Measurements from ENCODE around the gene CNTNAP4. TPM values are rescaled to one million over a fixed set of nuclear protein-coding genes. Genes with fewer than 3 reads are reported as not detected.

The CNTNAP4 gene
- total and polyA plus RNA-seq, 2 of the 8 experiments (the other 6 are each of a cell fraction or from before 2014, with no cell fraction given) = not detected

- Histone ChIP-seq H3K4me1 (replicated peaks in 1 of 4; ENCODE audit: control insufficient read depth in 3 of 4, insufficient read depth in 4 of 4, low read length in 3 of 4) (no peaks in the 10 kb centered on the region), H2BK15ac (ENCODE audit: low read length) (no peak overlapping the region), H3K56ac (replicated peaks; ENCODE audit: insufficient read length, low read depth, low read length) (no peak overlapping the region), H2BK12ac (ENCODE audit: low read depth, low read length) (no peak overlapping the region), H3K9me3 (ENCODE audit: insufficient read depth in 2 of 2, low read depth in 1 of 2, low read length in 1 of 2) (no peaks in the 10 kb centered on the region), H2AFZ (ENCODE audit: low read length) (no peak overlapping the region), H4K20me1 (replicated peaks in 1 of 2; ENCODE audit: control insufficient read depth in 1 of 2, insufficient read depth in 2 of 2, low read length in 2 of 2) (no peaks in the 10 kb centered on the region), H3K79me2 (ENCODE audit: control insufficient read depth in 1 of 2, insufficient read depth in 2 of 2, low read length in 2 of 2) (no peaks in the 10 kb centered on the region), H4K8ac (ENCODE audit: extremely low read depth, insufficient read depth, low read length) (no peak overlapping the region), H2BK120ac (replicated peaks; ENCODE audit: low read depth, low read length) (no peak overlapping the region), H3K79me1 (ENCODE audit: low read depth, low read length) (no peaks in the 10 kb centered on the region), H3K23me2 (ENCODE audit: low read depth, low read length) (no peaks in the 10 kb centered on the region), H3K23ac (ENCODE audit: insufficient read length) (no peak overlapping the region), H4K5ac (ENCODE audit: insufficient read length, low read depth, low read length) (no peak overlapping the region), H3K4me2 (ENCODE audit: insufficient read depth in 1 of 2, low read depth in 2 of 2, low read length in 2 of 2) (no peak overlapping the region), H3K18ac (ENCODE audit: extremely low read depth, low read length) (no peak overlapping the region), H2AK5ac (ENCODE audit: low read depth, low read length) (no peak overlapping the region), H2BK5ac (ENCODE audit: low read depth, low read length) (no peak overlapping the region), H3K27me3 (replicated peaks in 1 of 4; ENCODE audit: control insufficient read depth in 3 of 4, extremely low read depth in 1 of 4, insufficient read depth in 3 of 4, low read length in 3 of 4) (no peaks in the 10 kb centered on the region), H3K14ac (ENCODE audit: insufficient read length) (no peak overlapping the region), H3K27ac (ENCODE audit: low read depth, low read length) (no peak overlapping the region), H2BK20ac (ENCODE audit: low read length) (no peak overlapping the region), H3K36me3 (ENCODE audit: control insufficient read depth in 2 of 4, insufficient read depth in 4 of 4, low read length in 3 of 4) (no peaks in the 10 kb centered on the region), H3K4ac (replicated peaks; ENCODE audit: insufficient read length, low read depth, low read length) (no peak overlapping the region), H3K9ac (replicated peaks in 1 of 4; ENCODE audit: extremely low read depth in 1 of 4, low read depth in 3 of 4, low read length in 3 of 4) (no peak overlapping the region), H3K4me3 (ENCODE audit: extremely low read depth in 1 of 4, insufficient read depth in 2 of 4, low read depth in 3 of 4, low read length in 4 of 4) (no peak overlapping the region), H4K91ac (replicated peaks; ENCODE audit: insufficient read length, low read length) (no peak overlapping the region)
- DNase-seq (ENCODE audit: low read depth in 1 of 2, low spot score in 2 of 2) (no peak), FAIRE-seq (no peak)
- ChIA-PET POLR2A (ENCODE audit: partially characterized antibody) (no interaction called here), CTCF (ENCODE audit: partially characterized antibody) (interaction anchor here (0.6 kb wide), 1 partner anchor 77 kb away, joined by 3 read pairs; no protein-coding TSS in a partner anchor)
- 88% methylated on average over 3 of the region's 3 CpGs; no CpG with 5 or more reads in 1 of the 2 experiments for WGBS, 2 experiments (ENCODE audit: extremely low coverage in 1 of 2, insufficient coverage in 1 of 2, insufficient read length in 1 of 2, insufficient replicate concordance in 2 of 2, low coverage in 1 of 2, low lambda C conversion rate in 2 of 2, missing lambda C conversion rate in 1 of 2)
- no peak for TF ChIP-seq EGR1 (IDR thresholded peaks at IDR 0.05; ENCODE audit: borderline replicate concordance, low read depth, low read length)
- no peak for TF ChIP-seq SIN3A (conservative IDR thresholded peaks at IDR 0.05 in 1 of 2, IDR thresholded peaks at IDR 0.05 in 1 of 2; ENCODE audit: low read depth in 1 of 2, low read length in 2 of 2)
- no peak for TF ChIP-seq RNF2 (IDR thresholded peaks at IDR 0.05; ENCODE audit: borderline replicate concordance, low read depth, low read length, missing control alignments, poor library complexity, severe bottlenecking)
- no peak for TF ChIP-seq SIX5 (IDR thresholded peaks at IDR 0.05; ENCODE audit: low read depth, low read length)
- no peak for TF ChIP-seq SAP30 (IDR thresholded peaks at IDR 0.05; ENCODE audit: insufficient read depth, insufficient replicate concordance, low read length)
- TF ChIP-seq ASH2L (IDR thresholded peaks at IDR 0.05; ENCODE audit: low read length) = no peak
- no peak for TF ChIP-seq HDAC6 (IDR thresholded peaks at IDR 0.05; ENCODE audit: low read depth, low read length)
- TF ChIP-seq E2F6 (IDR thresholded peaks at IDR 0.05) = no peak
- TF ChIP-seq RBBP5 (IDR thresholded peaks at IDR 0.05; ENCODE audit: borderline replicate concordance, low read depth, low read length) = no peak
- TF ChIP-seq TCF12 (IDR thresholded peaks at IDR 0.05; ENCODE audit: low read depth, low read length) = no peak
- no peak for TF ChIP-seq CEBPB (IDR thresholded peaks at IDR 0.05; ENCODE audit: low read depth, low read length)
- TF ChIP-seq BACH1 (IDR thresholded peaks at IDR 0.05; ENCODE audit: low read length) = no peak
- no peak for TF ChIP-seq ZNF274 (IDR thresholded peaks at IDR 0.05; ENCODE audit: borderline replicate concordance, extremely low read depth, low read length)
- TF ChIP-seq RXRA (IDR thresholded peaks at IDR 0.05; ENCODE audit: insufficient read depth, low read depth, low read length) = no peak
These were observed 168.6 kb downstream of the CNTNAP4 start for GRCh38 chr16:76445815-76446214.
